Measurements from ENCODE around the gene ZNF740.

Gene ZNF740

GRCh38 chr12:53225635-53226424, 45.3 kb downstream of the ZNF740 start:
- no peak for DNase-seq (ENCODE audit: low read depth in 1 of 2, low spot score in 1 of 2)

GRCh38 chr12:53226815-53227214, 46.3 kb downstream of the ZNF740 start:
- DNase-seq (ENCODE audit: low read depth in 1 of 2, low spot score in 1 of 2), result no peak

GRCh38 chr12:53227341-53227740, 46.8 kb downstream of the ZNF740 start:
- DNase-seq (ENCODE audit: low read depth in 1 of 2, low spot score in 1 of 2), result no peak

DNA sequence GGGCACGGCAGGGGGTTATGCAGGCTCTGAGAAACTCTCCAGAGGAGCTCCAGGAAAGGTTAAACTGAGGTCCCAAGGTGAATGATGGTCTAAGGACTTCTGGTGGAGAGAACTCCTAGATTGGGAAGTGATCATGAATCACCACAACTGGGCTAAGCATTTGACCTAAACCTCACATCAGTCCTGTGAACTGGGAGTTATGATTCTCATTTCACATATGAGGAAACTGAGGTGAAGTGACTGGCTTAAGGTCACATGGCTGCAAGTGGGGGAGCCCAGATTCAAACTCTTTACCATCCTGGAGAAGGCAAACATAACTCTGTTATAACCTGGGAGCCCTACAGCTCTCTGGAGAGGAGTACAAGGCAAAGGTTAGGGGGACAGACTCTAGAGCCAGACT, 47.3 kb downstream of the ZNF740 start:
- no peak for DNase-seq (ENCODE audit: low read depth in 1 of 2, low spot score in 1 of 2)

DNA sequence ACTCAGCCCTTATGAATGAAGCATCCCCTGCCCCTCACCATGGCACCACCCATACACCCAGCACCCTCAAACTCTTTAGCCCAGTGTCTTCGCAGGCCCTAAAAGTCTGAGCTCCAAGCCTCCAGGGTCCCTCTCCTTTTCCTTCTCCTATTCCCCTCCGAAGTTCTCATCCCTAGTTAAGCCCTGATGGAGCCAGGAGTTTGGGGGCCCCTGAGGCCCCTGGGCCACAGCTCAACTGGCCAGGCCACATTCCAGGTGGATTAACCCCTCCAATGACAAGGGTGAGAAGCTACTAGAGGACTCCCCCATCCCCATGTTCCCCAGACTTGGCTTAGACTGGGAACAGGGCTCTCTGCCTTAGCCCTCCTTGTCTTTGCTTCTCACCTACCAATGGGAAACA, 48.9 kb downstream of the ZNF740 start:
- no peak for DNase-seq (ENCODE audit: low read depth in 1 of 2, low spot score in 1 of 2)

- no peak for DNase-seq (ENCODE audit: low read depth in 1 of 2, low spot score in 1 of 2)
These were observed 49.8 kb downstream of the ZNF740 start for GRCh38 chr12:53230108-53230845.

DNA sequence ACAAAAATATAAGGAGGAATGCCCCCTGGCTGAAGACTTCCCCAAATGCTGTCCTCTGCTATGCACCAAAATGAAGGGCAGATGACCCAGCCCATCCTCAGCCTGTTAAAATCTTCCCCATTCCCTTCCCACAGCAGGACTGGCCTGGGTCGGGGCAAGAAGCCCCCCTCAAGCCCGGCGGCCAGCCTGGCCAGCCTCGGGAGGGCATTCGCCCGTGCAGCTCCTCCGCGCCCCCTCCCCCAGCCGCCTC, 51.1 kb downstream of the ZNF740 start:
- no peak for DNase-seq (ENCODE audit: low read depth in 1 of 2, low spot score in 1 of 2)

- DNase-seq (ENCODE audit: low read depth in 1 of 2, low spot score in 1 of 2), result peak; percentile 31 to 54
These were observed 51.6 kb downstream of the ZNF740 start, which contains the start of gene RARG for GRCh38 chr12:53231921-53232645. Gene RARG, minus strand, starts transcription at chr12:53232209. Its CDS starts 4,664 bp downstream, at chr12:53227545.

- DNase-seq (ENCODE audit: low read depth in 1 of 2, low spot score in 1 of 2), result no peak
These were observed 52.3 kb downstream of the ZNF740 start for GRCh38 chr12:53232646-53233461.

DNA sequence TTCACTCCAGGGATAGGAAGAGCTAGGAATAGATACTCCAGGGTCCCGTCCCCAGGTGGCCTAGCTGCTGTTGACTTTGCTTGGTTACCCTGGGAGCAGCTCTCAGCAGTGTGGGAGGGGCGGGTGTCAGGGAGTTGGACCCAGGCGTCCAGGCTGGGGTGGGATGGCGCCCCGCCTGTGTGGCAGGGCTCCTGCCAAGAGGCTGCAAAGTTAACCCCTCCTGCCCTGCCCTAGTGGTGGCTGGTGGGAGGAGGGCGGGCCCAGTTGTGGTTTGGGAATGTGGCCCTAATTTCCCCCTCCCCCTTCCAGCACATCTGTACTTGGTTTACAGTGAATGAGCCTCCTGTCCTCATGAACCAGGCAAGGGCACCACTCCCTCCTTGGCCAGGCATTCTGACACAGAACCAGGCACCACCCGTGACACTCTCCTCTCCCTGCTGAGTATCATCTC, 53.2 kb downstream of the ZNF740 start:
- no peak for DNase-seq (ENCODE audit: low read depth in 1 of 2, low spot score in 1 of 2)

DNA sequence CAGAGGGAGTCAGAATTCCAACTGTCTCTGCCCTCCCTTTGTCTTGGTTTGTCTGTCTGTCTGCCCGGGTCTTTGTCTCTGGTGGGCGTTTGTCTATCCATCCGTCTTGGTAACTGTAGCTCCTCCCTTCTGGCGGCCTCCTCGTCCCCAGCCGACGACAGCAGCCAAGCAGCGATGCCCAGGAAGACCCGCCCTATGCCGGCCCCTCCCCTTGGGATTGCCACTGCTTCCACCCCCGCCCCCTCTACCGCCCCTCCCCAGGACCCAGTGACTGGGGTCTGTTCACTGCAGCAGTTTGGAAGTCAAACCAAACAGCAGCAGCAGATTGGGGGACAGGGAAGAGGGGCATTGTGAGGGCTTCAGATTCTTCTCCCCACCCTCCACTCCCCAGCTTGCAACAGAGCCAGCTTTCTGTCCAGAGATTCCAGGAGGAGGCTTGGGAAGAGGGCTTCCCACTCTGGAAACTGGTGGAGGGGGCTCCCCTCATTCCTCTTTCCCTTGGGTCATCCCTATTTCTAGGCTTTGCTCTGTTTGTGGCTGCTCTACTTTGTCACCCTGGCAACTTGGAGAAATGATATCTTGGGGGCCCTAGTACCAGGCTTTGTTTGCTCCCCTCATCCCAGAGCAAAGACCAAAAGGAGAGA, 53.9 kb downstream of the ZNF740 start:
- DNase-seq (ENCODE audit: low read depth in 1 of 2, low spot score in 1 of 2), result no peak

DNA sequence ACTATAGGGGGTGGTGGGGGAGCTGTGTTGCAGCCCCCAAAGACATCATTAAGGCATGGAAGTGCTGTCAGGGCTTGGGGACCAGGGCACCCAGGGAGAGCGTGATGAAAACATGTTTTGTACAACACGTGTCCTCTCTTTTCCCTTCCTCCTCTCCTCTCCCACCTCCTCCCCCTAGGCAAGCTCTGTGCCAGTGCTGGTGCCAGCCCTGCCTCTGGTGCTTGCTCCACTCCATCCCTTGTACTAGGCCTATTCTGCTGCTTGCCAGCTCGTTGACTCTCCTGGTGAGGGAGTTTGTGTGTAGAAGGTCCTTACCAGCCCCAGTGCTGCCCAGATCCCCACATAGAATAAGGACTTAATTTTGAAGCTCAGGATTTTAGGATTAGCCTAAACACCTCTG, 54.6 kb downstream of the ZNF740 start:
- DNase-seq (ENCODE audit: low read depth in 1 of 2, low spot score in 1 of 2), result no peak

DNA sequence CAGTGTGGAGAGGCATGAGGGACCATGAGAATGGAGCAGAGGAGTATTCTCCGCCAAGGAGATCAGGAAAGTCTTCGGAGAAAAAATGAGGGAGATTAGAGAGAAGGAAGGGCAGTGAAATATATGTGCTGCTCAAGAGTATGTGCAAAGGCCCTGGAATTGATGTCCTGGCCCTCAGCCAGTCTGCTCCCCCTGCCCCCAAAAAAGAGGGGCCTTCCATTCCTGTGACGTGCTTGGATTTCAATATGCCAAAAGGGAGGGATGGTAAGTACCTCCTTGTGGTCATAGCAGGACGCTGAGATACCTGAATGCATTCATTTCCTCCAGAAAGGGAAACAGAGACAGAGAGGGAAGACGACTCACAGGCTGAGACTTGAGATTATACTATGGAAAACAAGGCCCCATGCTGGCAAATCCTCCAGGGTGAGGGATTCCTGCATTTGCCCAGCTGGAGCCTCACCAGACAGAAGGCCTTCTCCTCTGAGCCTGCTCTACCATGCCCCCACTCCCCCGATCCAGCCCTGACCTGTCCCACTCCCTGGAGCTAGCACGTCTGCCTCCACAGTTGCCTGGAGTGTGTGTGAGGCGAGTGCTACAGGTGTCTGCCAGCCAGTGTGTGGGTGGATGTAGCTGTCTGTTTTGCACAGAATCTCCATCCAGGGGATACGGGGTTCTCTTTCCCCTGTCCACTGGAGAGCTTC, 55.4 kb downstream of the ZNF740 start:
- no peak for DNase-seq (ENCODE audit: low read depth in 1 of 2, low spot score in 1 of 2)

DNA sequence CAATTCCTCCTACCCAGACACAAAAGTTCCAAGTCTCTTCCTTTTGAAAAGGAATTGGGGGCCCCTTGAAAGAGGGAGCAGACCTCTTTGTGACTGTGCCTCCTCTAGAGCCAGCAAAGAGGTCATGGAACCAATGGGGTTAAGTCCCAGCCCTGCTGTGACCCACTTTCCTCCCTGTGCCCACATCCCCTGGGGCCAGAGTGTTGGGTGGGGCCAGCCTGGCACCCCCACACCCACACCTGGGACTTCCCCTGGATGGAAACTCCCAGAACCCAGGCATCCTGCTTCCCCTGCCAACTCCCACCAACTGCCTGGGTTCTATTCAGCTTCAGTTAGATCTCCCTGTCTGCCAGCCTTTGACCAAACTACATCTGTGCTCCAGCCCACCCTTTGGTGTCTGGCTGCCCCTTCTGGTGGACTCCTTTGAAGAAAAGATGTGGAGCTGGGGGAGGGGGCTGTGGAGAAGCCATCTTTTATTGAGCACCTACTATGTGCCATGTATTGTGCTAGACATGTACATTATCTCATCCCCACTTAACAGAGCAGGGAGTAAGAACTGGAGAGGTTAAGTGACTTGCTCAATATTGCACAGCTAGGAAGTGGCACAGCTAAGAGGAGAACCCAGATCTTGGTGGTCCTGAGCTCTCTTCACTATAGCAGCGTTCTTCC, 56.1 kb downstream of the ZNF740 start:
- DNase-seq (ENCODE audit: low read depth in 1 of 2, low spot score in 1 of 2), result peak in 1 of 2 donors; percentile 33

DNA sequence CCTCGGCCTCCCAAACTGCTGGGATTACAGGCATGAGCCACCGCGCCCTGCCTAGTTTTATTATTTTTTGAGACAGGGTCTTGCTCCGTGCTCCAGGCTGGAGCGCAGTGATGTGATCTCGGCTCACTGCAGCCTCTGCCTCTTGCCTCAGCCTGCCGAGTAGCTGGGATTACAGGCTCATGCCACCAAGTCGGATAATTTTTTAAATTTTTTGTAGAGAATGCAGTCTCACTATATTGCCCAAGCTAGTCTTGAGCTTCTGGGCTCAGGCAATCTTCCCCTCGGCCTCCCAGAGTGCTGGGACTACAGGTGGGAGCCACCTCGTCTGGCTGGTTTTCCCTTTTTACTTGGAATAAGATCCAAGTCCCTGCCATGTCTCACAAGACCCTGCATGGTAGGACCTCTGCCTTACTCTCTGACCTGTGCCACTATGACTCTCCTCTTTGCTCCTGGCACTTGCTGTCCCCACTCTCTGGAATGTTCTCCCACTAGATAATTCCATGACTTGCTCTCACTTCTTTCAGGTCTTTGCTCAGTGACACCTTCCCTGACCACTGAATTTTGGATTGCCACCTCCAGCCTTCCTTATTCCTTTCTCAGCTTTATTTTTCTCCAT, 59.2 kb downstream of the ZNF740 start:
- DNase-seq (ENCODE audit: low read depth in 1 of 2, low spot score in 1 of 2), result no peak

DNA sequence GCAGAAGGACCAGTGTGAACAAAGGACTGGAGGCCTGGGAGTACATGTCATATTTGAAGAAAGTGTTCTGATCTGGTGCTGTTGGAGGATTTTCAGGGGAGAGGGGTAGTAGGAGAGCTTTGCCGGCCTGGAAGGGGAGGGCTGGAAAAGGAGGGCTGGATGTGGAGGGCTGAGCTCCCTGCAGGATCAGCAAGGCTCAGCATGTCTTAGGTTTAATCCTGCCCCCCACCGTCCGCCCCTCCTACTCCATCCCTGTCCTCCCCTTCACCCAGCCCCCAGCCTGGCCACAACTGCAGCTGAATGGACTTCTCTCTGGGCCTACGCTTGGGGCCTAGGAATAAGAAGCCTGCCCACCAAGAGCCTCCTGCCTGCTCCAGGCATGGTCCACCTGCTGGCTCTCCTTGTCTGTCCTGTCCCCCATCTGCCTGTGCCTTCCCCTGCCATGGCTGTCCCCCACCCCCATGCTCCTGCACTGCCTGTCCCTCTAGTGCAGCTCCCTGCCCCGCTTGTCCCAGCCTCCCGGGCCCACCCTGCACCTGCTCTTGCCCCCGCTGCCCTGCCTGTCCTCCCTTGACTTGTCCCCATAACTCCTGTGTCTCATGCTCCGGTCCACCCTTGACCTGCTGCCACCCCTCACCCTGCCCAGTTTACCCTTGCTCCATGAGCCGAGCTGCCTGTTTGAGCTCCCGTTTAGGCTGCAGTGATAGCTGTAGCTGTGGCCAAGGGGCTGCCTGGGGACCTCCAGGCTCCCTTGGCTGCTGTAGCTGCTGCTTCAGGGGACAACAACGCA, 61.3 kb downstream of the ZNF740 start:
- no peak for DNase-seq (ENCODE audit: low read depth in 1 of 2, low spot score in 1 of 2)

DNA sequence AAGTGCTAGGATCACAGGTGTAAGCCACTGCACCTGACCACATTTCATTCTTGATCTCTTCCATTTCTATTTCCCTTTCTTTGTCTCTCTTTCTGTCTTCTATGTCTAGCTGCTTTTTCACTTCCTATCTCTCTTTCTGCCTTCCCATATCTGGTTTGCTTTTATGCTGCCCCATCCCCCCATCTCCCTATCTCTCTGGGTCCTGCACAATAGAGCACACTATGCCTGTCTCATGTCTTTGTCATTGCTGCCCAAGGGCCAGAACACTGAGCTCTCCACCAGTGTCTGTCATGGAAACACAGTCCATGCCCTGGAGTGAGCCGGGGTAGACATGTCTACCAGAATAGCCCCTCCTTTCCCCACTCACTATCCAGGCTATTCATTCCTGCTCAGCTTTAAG, 63.8 kb downstream of the ZNF740 start:
- DNase-seq (ENCODE audit: low read depth in 1 of 2, low spot score in 1 of 2), result no peak

All from activated T-helper 1 cell treated with anti-CD3 and anti-CD28 coated beads, Interleukin-2, amount 50 U/mL, for 16 hours (primary cell).